SH-SY5Y (cell line): ENCODE results near the gene PLCG2.

Experiments
- GATA2 ChIP-seq: IDR thresholded peaks from 2 replicates; pipeline ENCODE4 v1.6.1; 2011; ENCODE audit warnings: mild to moderate bottlenecking, low read depth, low read length
- GATA3 ChIP-seq: IDR thresholded peaks from 2 replicates; pipeline ENCODE4 v1.6.1; 2011; ENCODE audit warnings: low read depth, mild to moderate bottlenecking, low read length, moderate library complexity

- no peak for TF ChIP-seq GATA2
- no peak for TF ChIP-seq GATA3
These were observed 7.2 kb downstream of the PLCG2 start for GRCh38 chr16:81786321-81786720.
